ENCODE measurements around the gene ASXL2. TPM values are rescaled to one million over a fixed set of nuclear protein-coding genes. Genes with fewer than 3 reads are reported as not detected.
"Not testable (repeated sequence)": the region's sequence is repeated elsewhere in the genome, so short reads cannot be mapped to it uniquely, and the experiment has no call there.

The ASXL2 gene
- polyA plus RNA-seq, 4 donors: 17.9 to 22.6 (median 21.5) TPM

DNA sequence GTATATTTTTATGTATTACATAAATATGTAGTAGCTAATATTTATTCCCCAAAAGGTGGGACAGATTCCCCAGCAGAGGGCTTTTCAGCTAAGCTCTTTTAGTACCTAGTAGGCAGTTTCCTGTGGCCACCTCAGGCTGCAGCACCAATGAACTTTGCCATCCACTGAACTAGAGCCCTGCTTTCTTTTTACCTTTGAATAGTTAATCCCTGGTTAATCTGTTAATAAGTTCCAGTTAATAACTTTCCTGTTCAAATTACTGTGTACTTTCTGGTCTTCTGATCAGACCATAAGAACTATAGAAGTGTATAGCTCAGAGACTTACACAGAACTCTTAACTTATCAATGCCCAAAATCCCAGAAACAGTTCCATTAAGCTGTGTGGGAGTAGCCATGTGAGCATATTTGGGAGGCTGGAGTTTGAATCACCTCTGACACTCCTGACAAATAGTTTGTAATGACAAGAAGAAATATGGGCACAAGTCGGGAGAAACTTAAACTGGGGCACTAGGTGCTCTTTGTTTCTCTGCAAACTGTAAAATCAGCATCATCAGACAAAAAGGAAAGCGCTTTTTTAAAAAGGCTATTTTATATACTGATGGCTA is 40.0 kb downstream of the ASXL2 start:
- peak in 1 of 4 donors; percentile 38 for DNase-seq (ENCODE audit: low read depth in 4 of 4, low spot score in 3 of 4)

DNA sequence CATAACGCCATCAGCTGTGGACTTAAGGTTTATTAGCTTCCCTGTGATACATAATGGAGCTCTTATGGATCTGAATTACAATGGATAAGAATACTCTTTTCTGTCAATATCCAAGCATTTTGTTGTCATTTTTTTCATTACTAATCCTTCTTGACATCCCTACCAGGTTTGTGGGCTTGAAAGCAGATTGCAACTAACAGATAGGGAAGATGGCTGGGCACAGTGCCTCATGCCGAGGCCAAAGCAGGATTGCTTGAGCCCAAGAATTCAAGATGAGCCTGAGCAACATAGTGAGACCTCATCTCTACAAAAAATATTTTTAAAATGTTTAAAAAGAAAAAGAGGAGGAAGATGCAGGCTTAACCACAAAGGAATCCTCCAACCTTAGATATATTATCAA is 42.4 kb downstream of the ASXL2 start:
- no peak for DNase-seq (ENCODE audit: low read depth in 4 of 4, low spot score in 3 of 4)

DNA sequence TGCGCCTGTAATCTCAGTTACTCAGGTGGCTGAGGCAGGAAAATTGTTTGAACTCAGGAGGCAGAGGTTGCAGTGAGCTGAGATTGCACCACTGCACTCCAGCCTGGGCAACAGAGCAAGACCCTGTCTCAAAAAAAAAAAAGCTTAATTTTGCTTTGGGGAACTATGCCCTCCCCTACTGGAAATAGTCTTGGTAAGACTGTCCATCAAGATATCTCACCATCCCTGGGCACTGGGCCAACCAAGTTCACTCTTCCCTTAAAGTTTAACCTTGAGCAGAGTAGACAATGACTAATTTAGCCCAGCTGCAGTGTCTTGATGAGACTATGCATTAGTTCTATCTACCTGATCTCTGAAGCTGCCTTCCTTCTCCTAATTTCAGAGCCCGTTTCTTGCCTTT is 44.7 kb downstream of the ASXL2 start:
- no peak for DNase-seq (ENCODE audit: low read depth in 4 of 4, low spot score in 3 of 4)

DNA sequence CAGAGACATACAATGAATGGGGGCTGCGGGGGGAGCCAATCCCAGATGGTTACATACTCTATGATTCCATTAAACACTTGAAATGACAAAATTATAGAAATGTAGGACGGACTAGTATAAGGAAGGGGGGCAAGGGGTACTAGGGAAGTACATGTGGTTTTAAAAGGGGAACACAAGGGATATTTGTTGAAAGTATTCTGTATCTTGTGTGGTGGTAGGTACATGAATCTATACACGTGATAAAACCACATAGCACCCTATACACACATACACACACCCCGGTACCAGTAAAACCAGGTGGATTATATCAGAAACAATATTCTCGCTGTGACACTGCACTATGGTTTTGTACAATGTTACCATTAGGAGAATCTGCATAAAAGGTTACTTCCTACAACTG is 45.4 kb downstream of the ASXL2 start:
- DNase-seq (ENCODE audit: low read depth in 4 of 4, low spot score in 3 of 4): no peak

DNA sequence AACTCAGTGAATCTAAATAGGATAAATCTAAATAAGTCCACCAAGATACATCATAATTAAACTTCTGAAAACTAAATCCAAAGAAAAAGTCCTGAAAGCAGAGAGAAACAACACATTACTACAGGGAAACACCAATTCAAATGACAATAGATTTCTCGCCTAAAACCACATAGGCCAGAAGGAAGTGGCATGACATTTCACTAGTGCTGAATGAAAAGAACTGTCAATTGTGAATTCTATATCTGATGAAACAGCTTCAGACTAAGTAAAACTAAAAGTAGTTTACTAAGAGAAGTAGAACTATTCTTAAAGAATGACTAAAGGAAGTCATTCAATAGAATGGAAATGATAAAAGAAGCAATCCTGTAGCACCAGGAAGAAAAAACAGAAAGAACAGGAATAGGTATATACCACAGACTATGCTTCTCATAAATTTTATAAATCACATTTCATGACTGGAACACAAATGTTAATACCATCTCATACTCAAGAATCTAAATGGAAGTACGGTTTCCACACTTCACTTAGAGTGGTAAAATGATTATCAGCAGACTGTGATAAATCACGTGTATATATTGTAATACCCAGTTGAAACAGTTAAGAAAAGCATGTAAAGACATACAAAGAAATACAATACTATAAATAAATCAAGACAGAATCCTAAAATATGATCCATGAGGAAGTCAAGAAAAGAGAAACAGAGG is 46.4 kb downstream of the ASXL2 start:
- no peak for DNase-seq (ENCODE audit: low read depth in 4 of 4, low spot score in 3 of 4)

- no peak for DNase-seq (ENCODE audit: low read depth in 4 of 4, low spot score in 3 of 4)
Measured at GRCh38 chr2:25829828-25830227, 48.5 kb downstream of the ASXL2 start.

DNA sequence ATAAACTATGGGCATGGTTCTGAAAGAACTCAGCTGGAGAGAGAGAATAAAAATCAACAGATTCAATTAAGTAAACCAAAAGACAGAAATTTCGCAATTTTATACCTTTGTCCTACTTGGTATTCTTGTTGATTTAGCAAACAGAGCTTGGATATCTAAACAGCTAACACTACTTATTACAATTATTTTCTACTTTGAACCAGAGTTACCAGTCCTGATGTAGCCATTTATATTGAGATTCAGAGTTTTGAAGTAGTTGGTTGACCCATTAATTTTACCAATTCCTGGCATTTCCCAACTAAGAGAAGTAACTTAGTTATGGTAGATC is 48.9 kb downstream of the ASXL2 start:
- no peak for DNase-seq (ENCODE audit: low read depth in 4 of 4, low spot score in 3 of 4)

DNA sequence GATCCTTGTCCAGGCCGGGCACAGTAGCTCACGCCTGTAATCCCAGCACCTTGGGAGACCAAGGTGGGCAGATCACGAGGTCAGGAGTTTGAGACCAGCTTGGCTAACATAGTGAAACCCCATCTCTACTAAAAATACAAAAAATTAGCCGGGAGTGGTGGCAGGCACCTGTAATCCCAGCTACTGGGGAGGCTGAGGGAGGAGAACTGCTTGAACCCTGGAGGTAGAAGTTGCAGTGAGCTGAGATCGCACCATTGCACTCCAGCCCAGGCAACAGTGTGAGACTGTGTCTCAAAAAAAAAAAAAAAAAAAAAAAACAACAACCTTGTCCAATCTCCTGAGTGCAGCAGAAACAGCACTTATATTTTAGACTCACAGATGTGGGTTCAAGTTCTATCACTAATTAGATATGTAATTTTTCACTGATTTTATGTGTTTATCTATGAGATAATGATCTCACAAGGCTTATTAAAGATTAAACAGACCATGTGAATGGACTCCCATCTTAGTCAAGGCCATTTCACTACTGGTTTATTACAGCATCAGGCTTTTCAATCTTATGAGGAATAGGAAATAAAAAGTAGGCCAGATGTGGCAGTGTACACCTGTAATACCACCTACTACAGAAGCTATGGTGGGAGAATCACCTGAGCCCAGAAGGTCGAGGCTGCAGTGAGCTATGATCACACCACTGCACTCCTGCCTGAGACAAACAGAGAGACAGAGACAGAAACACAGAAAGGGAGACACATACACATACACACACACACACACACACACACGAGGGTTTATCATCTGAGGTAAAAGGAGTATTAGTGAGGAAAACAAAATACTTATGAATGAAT is 49.5 kb downstream of the ASXL2 start:
- not testable (repeated sequence) for DNase-seq (ENCODE audit: low read depth in 4 of 4, low spot score in 3 of 4)

DNA sequence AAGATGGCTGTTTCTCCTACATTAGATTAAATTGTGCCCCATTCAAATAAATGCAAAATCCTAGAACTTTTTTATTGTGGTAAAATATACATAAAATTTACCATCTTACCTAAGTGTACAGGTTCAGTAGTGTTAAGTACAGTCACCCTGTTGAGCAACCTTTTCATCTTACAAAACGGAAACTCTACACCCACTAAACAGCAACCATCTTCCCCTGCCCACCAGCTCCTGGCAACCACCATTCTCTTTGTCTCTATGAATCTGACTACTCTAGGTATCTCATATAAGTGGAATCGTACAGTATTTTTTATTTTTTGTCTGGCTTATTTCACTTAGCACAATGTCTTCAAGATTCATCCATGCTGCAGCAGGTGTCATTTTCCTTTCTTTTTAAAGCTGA is 53.0 kb downstream of the ASXL2 start:
- no peak for DNase-seq (ENCODE audit: low read depth in 4 of 4, low spot score in 3 of 4)

DNA sequence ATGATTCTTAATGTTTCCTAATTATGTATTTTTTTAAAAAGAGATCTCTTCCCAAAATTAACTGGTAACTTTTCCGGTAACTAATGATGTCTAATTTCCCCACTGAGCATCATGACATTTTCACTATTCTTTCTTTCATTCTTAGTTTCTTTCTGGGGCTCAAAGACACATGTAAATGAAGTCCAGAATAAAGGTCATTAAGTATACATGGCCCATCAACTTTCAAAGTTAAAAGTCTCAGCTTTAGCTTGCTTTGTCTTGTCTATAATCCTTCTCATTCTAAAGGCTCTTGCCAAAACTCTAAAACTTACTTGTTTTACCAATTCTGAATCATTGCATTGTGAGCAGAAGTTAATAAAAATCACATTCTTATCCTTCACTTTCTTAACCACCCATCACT is 53.6 kb downstream of the ASXL2 start:
- DNase-seq (ENCODE audit: low read depth in 4 of 4, low spot score in 3 of 4): no peak

DNA sequence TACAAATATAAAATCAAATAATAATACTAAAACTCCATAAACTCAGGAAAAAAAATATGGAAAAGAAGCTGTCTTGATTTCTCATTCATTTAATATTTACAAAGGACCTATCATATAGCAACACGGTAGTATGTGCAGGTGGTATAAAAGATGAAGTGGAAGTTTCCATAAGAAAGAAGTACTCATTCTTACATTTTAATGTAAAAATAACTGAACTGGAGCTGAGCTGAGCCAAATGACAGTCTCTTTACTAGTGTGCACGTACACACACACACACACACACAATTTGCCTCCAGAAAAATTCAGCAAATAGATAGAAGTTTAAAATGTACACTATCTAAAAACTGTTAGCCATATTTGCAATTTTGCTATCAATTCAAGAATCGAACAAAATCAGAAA is 54.1 kb downstream of the ASXL2 start:
- DNase-seq (ENCODE audit: low read depth in 4 of 4, low spot score in 3 of 4): no peak

DNA sequence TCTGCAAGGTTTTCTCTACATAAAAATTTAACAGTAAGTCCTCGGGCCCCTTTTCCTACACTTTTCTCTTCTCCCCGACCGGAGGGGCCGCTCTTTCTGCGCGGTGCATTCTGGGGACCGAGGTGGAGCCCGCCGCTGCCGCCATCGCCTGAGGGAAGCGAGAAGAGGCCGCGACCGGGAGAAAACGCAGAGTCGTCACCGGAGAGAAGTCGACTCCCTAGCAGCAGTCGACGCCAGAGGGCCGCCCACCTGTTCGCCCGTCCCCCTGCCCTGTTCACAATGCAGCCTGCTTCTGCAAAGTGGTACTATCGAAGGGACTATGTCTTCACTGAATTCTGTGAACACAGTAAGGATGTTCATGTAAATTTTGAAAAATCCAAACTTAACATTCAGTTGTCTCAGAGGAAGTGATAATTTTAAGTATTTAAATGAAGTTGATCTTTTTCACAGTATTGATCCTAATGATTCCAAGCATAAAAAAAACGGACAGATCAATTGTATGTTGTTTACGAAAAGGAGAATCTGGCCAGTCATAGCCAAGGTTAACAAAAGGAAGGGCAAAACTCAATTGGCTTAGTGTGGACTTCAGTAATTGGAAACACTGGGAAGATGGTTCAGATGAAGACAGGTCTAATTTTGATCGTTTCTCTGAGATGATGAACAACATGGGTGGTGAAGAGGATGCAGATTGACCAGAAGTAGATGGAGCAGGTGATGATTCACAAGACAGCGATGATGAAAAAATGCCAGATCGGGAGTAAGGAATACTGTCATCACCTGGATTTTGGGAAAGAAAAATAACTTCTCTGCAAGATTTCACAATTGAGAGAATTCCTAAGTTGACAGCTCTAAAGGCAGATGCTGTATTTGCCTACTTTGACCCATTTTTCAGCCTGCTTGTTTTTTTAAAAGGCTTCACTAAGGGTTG is 55.8 kb downstream of the ASXL2 start:
- peak in 2 of 4 donors; percentile 20 to 22 for DNase-seq (ENCODE audit: low read depth in 4 of 4, low spot score in 3 of 4)

- DNase-seq (ENCODE audit: low read depth in 4 of 4, low spot score in 3 of 4): no peak
Measured at GRCh38 chr2:25821225-25822056, 56.8 kb downstream of the ASXL2 start.

GRCh38 chr2:25819597-25820039 is 58.7 kb downstream of the ASXL2 start:
- no peak for DNase-seq (ENCODE audit: low read depth in 4 of 4, low spot score in 3 of 4)

DNA sequence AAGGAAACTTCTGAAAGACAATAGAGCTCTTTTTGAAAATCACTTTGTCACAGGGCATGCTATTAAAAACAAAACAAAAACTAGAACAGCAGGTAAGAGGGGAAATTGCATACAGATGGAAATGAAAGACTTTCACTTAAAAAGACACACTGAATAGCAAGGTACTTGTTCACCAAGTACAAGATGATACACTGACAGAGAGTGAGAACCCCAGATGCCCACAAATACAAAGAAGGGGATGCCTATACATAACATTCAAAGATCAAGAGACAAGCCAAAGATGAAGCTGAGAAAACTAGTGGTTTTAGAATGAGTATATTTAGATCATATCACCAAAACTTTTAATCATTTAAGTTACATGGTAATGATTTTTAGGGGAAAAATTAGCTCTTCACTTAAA is 60.7 kb downstream of the ASXL2 start:
- DNase-seq (ENCODE audit: low read depth in 4 of 4, low spot score in 3 of 4): no peak

- no peak for DNase-seq (ENCODE audit: low read depth in 4 of 4, low spot score in 3 of 4)
Measured at GRCh38 chr2:25817006-25817405, 61.3 kb downstream of the ASXL2 start.

GRCh38 chr2:25816249-25816648 is 62.0 kb downstream of the ASXL2 start:
- no peak for DNase-seq (ENCODE audit: low read depth in 4 of 4, low spot score in 3 of 4)

DNA sequence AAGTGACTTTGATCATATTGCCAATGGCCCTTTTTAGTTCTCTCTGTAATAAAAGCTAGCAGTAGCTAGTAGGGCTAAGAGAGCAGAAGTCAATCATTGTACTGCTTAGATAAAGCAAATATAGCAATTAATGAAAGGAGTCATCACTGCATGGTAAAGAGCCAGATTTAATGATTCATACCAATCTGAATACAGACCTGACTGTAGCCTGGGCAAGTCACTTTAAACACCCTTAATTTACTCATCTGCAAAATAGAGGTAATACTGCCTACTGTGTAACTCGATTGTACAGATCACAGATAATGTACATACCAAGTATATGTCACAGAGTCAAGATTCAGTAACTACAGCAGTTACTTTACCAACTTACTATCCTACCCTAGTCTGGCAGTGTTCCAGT is 63.6 kb downstream of the ASXL2 start:
- no peak for DNase-seq (ENCODE audit: low read depth in 4 of 4, low spot score in 3 of 4)

GRCh38 chr2:25810428-25810827 is 67.9 kb downstream of the ASXL2 start:
- no peak for DNase-seq (ENCODE audit: low read depth in 4 of 4, low spot score in 3 of 4)

- no peak for DNase-seq (ENCODE audit: low read depth in 4 of 4, low spot score in 3 of 4)
Measured at GRCh38 chr2:25809646-25810045, 68.6 kb downstream of the ASXL2 start.

All from right renal pelvis (tissue), 4 donors.